Karpas-422 (cell line): ENCODE data around the gene PCDHB13. TPM values are rescaled to one million over a fixed set of nuclear protein-coding genes. Genes with fewer than 3 reads are reported as not detected.
"Not testable (repeated sequence)": the region's sequence is repeated elsewhere in the genome, so short reads cannot be mapped to it uniquely, and the experiment has no call there.

Experiments used
- DNase-seq: peaks from one replicate; pipeline ENCODE4 v3.0.0-alpha.2; 2015
- H2AFZ ChIP-seq: fragments of 200-600 bp; sonication (generic); 2 replicates; pipeline ENCODE4 v1.6.1; 2014; ENCODE audit warnings: antibody characterized with exemption, low read length, mixed read lengths
- H3K27ac ChIP-seq: fragments of 200-600 bp; sonication (generic); 2 replicates; pipeline ENCODE4 v1.5.1; 2014; ENCODE audit warnings: mild to moderate bottlenecking, low read length, moderate library complexity
- H3K27me3 ChIP-seq: fragments of 200-600 bp; sonication (generic); 2 replicates; pipeline ENCODE4 v1.6.1; 2014; ENCODE audit warnings: low read length, mixed read lengths
- H3K36me3 ChIP-seq: fragments of 200-600 bp; sonication (generic); 2 replicates; pipeline ENCODE4 v1.6.1; 2014; ENCODE audit warnings: low read length, mixed read lengths; ENCODE audit not compliant: insufficient read depth
- H3K4me1 ChIP-seq: fragments of 200-600 bp; sonication (generic); 2 replicates; pipeline ENCODE4 v1.6.1; 2014; ENCODE audit warnings: mild to moderate bottlenecking, low read length, mixed read lengths
- H3K4me2 ChIP-seq: fragments of 200-600 bp; sonication (generic); 2 replicates; pipeline ENCODE4 v1.6.1; 2014; ENCODE audit warnings: low read length, low read depth, mild to moderate bottlenecking; ENCODE audit not compliant: poor library complexity, severe bottlenecking
- H3K4me3 ChIP-seq: fragments of 200-600 bp; sonication (generic); 2 replicates; pipeline ENCODE4 v1.5.1; 2014; ENCODE audit warnings: mild to moderate bottlenecking, antibody characterized with exemption, low read length, mixed read lengths
- H3K79me2 ChIP-seq: fragments of 200-600 bp; sonication (generic); 2 replicates; pipeline ENCODE4 v1.6.1; 2014; ENCODE audit warnings: mild to moderate bottlenecking, low read length, mixed read lengths
- H3K9ac ChIP-seq: fragments of 200-600 bp; sonication (generic); 2 replicates; pipeline ENCODE4 v1.6.0; 2014; ENCODE audit warnings: low read length
- H3K9me2 ChIP-seq: fragments of 200-600 bp; sonication (generic), shearing (Covaris generic); replicated peaks from 2 replicates; pipeline ENCODE4 v1.6.0; 2014; ENCODE audit warnings: mild to moderate bottlenecking, low read length, moderate library complexity; ENCODE audit not compliant: insufficient read depth
- H3K9me3 ChIP-seq: fragments of 300-700, 200-600 bp; sonication (generic); 2 replicates; pipeline ENCODE4 v1.6.1; 2014; ENCODE audit warnings: low read length, mixed read lengths
- H4K20me1 ChIP-seq: fragments of 200-600 bp; sonication (generic); 2 replicates; pipeline ENCODE4 v1.6.1; 2014; ENCODE audit warnings: mild to moderate bottlenecking, antibody characterized with exemption, low read length, low read depth; ENCODE audit not compliant: insufficient read depth
- total RNA-seq: library from RNA; depleted of rRNA; stranded (reverse); fragments of >200 nt; shearing (Covaris generic); gene quantifications from 2 replicates; pipeline ENCODE4 v1.2.3, GENCODE V29; 2014; ENCODE audit warnings: low replicate concordance

PCDHB13 gene
- total RNA-seq, 1 experiment from 2014 or later, result 0.19 TPM

DNA sequence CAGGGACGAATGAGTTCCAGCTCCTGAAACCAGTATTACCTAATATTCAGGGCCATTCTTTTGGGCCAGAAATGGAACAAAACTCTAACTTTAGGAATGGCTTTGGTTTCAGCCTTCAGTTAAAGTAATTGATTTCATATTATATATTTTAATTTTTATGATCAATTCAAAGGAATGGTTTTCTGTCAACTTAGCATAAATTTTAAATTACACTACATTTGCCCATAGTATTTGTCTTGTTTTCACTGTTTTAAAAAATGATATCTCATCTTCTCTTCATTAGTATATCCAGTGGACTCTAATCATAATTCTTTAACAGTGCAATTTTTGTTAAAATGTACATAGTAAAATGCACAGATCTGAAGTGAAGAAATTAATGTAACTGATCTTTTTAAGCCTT is 33.4 kb upstream of the PCDHB13 start:
- no peaks in the 10 kb centered on the region for H3K4me1 ChIP-seq
- H3K9me2 ChIP-seq, result no peaks in the 10 kb centered on the region
- no peaks in the 10 kb centered on the region for H4K20me1 ChIP-seq
- no peak overlapping the region for H3K4me3 ChIP-seq
- no peak overlapping the region for H2AFZ ChIP-seq
- H3K9ac ChIP-seq, result no peak overlapping the region
- no peaks in the 10 kb centered on the region for H3K27me3 ChIP-seq
- no peaks in the 10 kb centered on the region for H3K79me2 ChIP-seq
- no peaks in the 10 kb centered on the region for H3K36me3 ChIP-seq
- H3K9me3 ChIP-seq, result no peaks in the 10 kb centered on the region
- H3K27ac ChIP-seq, result no peak overlapping the region
- H3K4me2 ChIP-seq, result no peak overlapping the region
- DNase-seq, result no peak

DNA sequence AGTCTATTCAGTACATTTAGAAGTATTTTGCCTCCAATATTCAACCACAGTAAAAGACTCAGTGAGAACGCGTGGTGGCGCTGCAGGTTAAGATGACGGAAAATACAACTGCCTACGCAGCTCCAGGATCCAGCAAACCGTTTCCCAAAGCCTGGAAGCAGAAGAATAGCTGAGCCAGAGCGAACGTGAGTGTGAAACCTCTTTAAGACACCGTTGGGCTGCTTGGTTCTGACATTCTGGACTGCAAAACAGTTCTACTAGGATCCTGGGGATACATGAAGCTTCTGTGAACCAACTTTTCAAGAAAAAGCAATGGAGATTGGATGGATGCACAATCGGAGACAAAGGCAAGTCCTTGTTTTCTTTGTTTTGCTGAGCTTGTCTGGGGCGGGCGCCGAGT is 31.5 kb upstream of the PCDHB13 start, which contains the start of gene PCDHB16:
Gene PCDHB16 (plus strand): TSS at position 140 of the 400 bp plus-strand sequence. CDS start 173 bp downstream, at position 313.
- Histone ChIP-seq H3K27me3 (no peaks in the 10 kb centered on the region), H4K20me1 (no peaks in the 10 kb centered on the region), H3K9me2 (no peaks in the 10 kb centered on the region), H3K79me2 (no peaks in the 10 kb centered on the region), H3K36me3 (no peaks in the 10 kb centered on the region), H2AFZ (no peak within 1 kb of the TSS), H3K9me3 (no peaks in the 10 kb centered on the region), H3K4me1 (no peaks in the 10 kb centered on the region), H3K27ac (no peak within 1 kb of the TSS), H3K4me2 (no peak within 1 kb of the TSS), H3K9ac (no peak within 1 kb of the TSS), H3K4me3 (no peak within 1 kb of the TSS)
- peak; percentile 68 for DNase-seq

- H3K27me3 ChIP-seq, H3K9me2 ChIP-seq, H4K20me1 ChIP-seq, DNase-seq, H2AFZ ChIP-seq, H3K4me3 ChIP-seq, H3K27ac ChIP-seq, H3K79me2 ChIP-seq, H3K9ac ChIP-seq, H3K4me2 ChIP-seq, H3K4me1 ChIP-seq, H3K36me3 ChIP-seq, H3K9me3 ChIP-seq: not testable (repeated sequence)
Measured at GRCh38 chr5:141184117-141184855, 29.4 kb upstream of the PCDHB13 start.

DNA sequence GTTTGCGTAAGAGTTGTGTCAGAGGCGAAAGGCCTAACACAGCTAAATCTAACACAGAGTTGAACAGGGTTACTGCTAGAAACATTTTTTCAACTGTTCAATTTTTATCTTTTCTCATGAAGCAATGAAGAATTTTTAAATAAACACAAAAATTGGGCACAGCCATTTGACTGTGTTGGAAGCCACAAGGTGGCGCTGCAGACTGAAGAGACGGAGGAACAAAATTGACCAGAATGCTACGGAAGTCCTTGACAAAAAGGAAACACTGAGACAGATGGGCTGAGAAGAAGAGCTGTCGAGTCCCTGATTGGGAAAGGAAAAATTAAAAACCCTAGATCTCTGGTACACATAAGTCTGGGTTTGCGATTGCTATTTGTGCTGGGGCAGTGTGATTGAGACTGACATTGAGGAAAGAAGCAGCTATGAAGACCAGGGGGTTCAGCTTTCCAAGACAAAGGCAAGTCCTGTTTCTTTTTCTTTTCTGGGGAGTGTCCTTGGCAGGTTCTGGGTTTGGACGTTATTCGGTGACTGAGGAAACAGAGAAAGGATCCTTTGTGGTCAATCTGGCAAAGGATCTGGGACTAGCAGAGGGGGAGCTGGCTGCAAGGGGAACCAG is 26.7 kb upstream of the PCDHB13 start, which contains the start of gene PCDHB9:
Gene PCDHB9 (plus strand): TSS at position 265 of the 616 bp plus-strand sequence. CDS start 158 bp downstream, at position 423.
- Histone ChIP-seq H3K4me1 (no peaks in the 10 kb centered on the region), H3K4me2 (no peak within 1 kb of the TSS), H2AFZ (peak within 1 kb of the TSS; percentile 62; the same call in 1 of the 2 replicates), H3K9me3 (no peaks in the 10 kb centered on the region), H3K27me3 (no peaks in the 10 kb centered on the region), H4K20me1 (no peaks in the 10 kb centered on the region), H3K9me2 (no peaks in the 10 kb centered on the region), H3K79me2 (no peaks in the 10 kb centered on the region), H3K4me3 (no peak within 1 kb of the TSS), H3K27ac (no peak within 1 kb of the TSS), H3K36me3 (no peaks in the 10 kb centered on the region), H3K9ac (peak within 1 kb of the TSS; percentile 19; the same call in 1 of the 2 replicates)
- DNase-seq, result peak; percentile 76

GRCh38 chr5:141188682-141189081 is 25.0 kb upstream of the PCDHB13 start:
- H3K4me2 ChIP-seq, H3K4me1 ChIP-seq, H3K4me3 ChIP-seq, H2AFZ ChIP-seq, H3K27me3 ChIP-seq, H3K27ac ChIP-seq, H4K20me1 ChIP-seq, H3K36me3 ChIP-seq, H3K9me2 ChIP-seq, DNase-seq, H3K9me3 ChIP-seq, H3K9ac ChIP-seq, H3K79me2 ChIP-seq: not testable (repeated sequence)

DNA sequence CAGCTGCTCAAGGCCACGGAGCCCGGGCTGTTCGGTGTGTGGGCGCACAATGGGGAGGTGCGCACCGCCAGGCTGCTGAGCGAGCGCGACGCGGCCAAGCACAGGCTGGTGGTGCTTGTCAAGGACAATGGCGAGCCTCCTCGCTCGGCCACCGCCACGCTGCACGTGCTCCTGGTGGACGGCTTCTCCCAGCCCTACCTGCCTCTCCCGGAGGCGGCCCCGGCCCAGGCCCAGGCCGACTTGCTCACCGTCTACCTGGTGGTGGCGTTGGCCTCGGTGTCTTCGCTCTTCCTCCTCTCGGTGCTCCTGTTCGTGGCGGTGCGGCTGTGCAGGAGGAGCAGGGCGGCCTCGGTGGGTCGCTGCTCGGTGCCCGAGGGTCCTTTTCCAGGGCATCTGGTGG is 24.6 kb upstream of the PCDHB13 start:
- H3K9ac ChIP-seq, H3K27me3 ChIP-seq, H3K4me1 ChIP-seq, DNase-seq, H3K4me3 ChIP-seq, H3K79me2 ChIP-seq, H3K27ac ChIP-seq, H3K36me3 ChIP-seq, H2AFZ ChIP-seq, H4K20me1 ChIP-seq, H3K9me2 ChIP-seq, H3K4me2 ChIP-seq, H3K9me3 ChIP-seq: not testable (repeated sequence)

DNA sequence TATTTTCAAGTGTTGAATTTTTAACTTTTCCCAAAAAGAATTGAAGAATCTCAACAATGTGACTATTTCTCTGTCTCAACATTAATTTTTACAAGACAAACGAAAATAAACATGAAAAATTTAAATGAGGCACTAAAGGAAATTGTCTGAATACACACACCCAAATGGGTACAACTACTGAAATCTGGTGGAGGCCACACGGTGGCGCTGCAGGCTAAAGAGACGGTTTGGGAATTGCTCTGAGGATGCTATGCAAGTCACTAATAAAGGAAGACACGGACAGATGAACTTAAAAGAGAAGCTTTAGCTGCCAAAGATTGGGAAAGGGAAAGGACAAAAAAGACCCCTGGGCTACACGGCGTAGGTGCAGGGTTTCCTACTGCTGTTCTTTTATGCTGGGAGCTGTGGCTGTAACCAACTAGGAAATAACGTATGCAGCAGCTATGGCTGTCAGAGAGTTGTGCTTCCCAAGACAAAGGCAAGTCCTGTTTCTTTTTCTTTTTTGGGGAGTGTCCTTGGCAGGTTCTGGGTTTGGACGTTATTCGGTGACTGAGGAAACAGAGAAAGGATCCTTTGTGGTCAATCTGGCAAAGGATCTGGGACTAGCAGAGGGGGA is 21.5 kb upstream of the PCDHB13 start, which contains the start of gene PCDHB10:
Gene PCDHB10 (plus strand): TSS at position 244 of the 616 bp plus-strand sequence. CDS start 200 bp downstream, at position 444.
- no peak within 1 kb of the TSS for H2AFZ ChIP-seq
- no peaks in the 10 kb centered on the region for H3K36me3 ChIP-seq
- no peaks in the 10 kb centered on the region for H3K27me3 ChIP-seq
- H3K9me3 ChIP-seq, result peaks cover 9% of the 10 kb centered on the region; the same call in 1 of the 2 replicates
- no peaks in the 10 kb centered on the region for H4K20me1 ChIP-seq
- no peak within 1 kb of the TSS for H3K4me2 ChIP-seq
- no peaks in the 10 kb centered on the region for H3K79me2 ChIP-seq
- peak; percentile 83 for DNase-seq
- H3K4me1 ChIP-seq, result no peaks in the 10 kb centered on the region
- no peak within 1 kb of the TSS for H3K4me3 ChIP-seq
- no peak within 1 kb of the TSS for H3K9ac ChIP-seq
- H3K27ac ChIP-seq, result no peak within 1 kb of the TSS
- H3K9me2 ChIP-seq, result no peaks in the 10 kb centered on the region

DNA sequence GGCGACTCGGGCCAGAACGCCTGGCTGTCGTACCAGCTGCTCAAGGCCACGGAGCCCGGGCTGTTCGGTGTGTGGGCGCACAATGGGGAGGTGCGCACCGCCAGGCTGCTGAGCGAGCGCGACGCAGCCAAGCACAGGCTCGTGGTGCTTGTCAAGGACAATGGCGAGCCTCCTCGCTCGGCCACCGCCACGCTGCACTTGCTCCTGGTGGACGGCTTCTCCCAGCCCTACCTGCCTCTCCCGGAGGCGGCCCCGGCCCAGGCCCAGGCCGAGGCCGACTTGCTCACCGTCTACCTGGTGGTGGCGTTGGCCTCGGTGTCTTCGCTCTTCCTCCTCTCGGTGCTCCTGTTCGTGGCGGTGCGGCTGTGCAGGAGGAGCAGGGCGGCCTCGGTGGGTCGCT is 19.4 kb upstream of the PCDHB13 start:
- not testable (repeated sequence) for H3K79me2 ChIP-seq, H3K9me3 ChIP-seq

More for the DNA sequence above, 19.4 kb upstream of the PCDHB13 start:
- not testable (repeated sequence) for H3K4me2 ChIP-seq, H3K27me3 ChIP-seq, H3K4me1 ChIP-seq, H3K36me3 ChIP-seq, DNase-seq, H4K20me1 ChIP-seq, H3K4me3 ChIP-seq, H2AFZ ChIP-seq, H3K27ac ChIP-seq, H3K9me2 ChIP-seq, H3K9ac ChIP-seq
